Endometrium (tissue), 2 donors: ENCODE measurements around the gene ADARB1.

Experiments
- FAIRE-seq: peaks from 2 replicates; lab custom pipeline; 2012; peaks lifted over from hg19 to GRCh38; lab: Jason Lieb, UNC
- donor health status: control.
- donor health status: control.

Gene ADARB1

DNA sequence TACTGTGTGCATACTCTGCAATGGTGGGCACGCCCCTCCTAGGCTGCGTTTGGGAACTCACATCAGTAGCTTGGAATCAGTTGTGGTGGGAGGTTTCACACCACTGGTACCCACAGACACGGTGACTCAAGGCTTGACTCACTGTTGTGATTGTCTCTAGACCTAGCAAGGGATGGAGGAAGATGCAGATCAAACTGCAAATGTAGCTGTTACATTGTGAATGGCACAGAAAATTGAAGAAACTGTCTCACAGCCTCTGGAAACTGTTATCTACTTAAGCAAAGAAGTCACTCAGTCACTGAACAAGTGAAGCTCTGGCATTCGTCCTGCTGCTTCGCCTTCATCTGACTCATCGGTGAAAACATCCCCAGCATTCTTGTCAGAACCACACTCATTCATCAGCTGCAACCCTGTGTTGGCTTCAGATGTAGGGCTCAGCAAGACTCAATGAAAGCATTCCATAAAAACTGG, 153.8 kb downstream of the ADARB1 start:
- no peak for FAIRE-seq

DNA sequence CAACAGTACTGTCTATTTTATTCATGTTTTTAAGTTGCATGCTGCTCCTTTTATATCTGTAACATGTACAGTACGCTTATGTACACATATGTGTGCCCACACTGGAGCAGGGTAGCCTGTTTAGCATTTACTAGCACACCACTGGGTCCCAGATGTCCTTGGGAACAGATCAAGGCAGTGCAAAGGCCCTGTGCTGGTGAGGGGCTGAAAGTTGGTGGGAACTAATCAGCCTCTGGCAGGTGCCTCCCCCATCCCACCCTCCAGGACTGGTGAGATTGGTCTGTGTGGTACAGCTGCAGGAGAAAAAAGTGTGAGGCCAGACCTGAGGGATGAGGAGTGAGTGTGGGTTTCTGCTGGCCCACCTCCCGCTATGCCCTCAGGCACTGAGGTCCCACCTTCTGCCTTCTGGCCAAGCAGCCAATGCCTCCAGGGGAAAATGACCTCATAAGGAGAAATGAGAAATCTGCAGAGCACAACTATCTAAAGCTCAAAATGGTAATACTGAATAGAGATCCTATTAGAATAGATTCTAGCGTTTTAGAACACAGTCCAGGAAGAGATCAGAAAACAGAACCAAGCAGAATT, 154.4 kb downstream of the ADARB1 start:
- FAIRE-seq: no peak

DNA sequence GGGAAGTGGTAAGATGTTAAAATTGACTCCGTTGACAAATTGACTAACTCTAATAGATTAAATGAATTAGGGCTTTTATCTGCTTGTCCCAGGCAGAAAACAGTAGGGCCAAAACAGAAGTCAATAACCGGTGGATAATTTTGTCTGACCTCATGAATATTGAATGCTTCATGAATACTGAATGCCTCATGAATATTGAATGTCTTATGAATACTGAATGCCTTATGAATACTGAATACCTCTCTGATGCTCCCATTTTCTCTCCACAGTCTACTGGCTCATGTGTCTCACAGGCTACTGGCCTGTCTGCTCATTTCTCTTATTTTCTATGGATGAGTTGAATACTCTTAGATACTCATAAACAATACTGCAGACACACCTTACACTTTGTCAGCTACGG, 157.3 kb downstream of the ADARB1 start:
- FAIRE-seq: no peak

DNA sequence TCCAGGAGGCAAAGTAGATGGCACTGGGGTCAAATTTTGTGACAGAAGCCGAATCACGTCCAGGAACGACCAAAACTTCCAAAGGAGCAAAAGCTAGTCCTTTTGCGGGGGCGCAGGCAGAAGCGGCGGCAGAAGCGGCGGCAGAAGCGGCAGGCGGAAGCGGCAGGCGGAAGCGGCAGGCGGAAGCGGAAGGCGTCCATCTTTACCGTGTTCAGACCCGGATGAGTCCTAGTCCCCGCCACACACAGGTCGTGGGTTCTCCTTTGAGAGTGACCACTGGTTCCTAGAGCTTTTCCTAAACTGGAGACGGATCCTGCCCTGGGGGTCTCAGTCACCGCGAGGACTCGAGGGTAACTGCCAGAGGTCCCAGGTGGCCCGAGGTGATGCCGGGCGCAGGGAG, 159.7 kb downstream of the ADARB1 start:
- no peak for FAIRE-seq

DNA sequence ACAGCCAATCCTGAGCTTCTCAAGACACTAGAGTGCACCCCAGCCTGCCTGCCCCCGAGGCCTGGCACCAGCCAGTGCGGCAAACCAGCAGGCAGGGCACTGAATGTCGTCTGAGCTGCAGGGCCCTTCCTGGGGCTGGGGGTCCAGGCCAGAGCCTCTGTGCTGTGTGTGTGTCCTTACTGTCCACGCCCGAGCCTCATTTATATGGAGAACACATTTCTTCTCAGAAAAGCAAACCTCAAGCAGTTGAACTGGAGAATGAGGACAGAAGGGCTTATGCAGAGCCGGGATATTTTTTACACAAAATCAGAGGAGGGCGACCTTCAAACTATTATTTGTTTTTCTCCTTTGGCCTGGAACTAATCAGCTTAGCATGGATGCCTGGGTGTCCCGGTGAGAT, 160.6 kb downstream of the ADARB1 start:
- FAIRE-seq: no peak

DNA sequence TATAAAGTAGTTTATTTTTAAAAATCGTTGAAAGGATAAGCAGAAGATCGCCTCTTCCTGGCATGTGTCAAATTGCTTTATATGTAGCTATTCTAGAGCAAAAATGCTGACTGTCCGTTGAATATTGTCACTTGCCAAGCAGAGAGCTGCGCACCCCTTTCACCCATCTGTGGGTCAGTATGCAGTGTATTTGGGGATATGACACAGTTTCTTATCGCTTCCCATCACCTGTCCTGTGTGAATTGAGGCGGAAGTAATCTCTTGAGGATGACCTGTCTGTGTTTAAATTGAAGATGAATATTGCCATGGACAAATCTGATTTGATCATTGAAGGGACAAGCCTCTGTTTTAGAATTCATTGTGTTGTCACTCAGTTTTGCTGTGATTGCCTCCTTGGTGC, 161.1 kb downstream of the ADARB1 start:
- no peak for FAIRE-seq

DNA sequence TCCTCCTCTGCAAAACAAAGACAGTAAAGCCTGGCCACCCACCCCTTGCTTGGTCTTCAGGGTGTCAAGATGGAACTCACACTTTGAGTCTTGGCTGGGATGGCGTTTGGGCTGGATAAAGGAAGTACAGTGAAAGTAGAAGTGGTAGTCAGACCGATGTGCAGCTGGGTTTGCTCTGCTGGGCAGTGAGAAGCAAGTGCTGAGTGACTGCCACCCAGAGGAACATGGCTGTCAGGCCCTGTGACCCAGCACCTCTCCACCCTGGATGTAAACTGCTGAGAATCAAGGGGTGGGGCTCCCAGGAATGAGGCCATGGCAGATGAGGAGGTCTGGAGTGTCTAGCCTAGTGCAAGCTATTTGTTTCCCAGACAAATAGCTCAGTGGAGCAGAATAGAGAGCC, 162.1 kb downstream of the ADARB1 start:
- no peak for FAIRE-seq

DNA sequence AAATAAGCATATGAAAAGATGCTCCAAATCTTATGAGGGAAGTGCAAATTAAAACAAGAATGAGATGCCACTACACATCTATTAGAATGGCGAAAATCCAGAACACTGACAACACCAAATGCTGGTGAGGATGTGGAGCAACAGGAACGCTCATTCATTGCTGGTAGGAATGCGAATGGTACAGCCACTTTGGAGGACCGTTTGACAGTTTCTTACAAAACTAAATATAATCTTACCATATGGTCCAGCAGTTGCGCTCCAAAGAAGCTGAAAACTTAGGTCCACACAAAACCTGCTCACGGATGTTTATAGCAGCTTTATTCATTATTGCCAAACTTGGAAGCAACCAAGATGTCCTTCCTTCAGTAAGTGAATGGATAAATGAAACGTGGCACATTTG, 163.0 kb downstream of the ADARB1 start:
- no peak for FAIRE-seq

- no peak for FAIRE-seq
These were observed 167.0 kb downstream of the ADARB1 start for GRCh38 chr21:45241357-45241756.

DNA sequence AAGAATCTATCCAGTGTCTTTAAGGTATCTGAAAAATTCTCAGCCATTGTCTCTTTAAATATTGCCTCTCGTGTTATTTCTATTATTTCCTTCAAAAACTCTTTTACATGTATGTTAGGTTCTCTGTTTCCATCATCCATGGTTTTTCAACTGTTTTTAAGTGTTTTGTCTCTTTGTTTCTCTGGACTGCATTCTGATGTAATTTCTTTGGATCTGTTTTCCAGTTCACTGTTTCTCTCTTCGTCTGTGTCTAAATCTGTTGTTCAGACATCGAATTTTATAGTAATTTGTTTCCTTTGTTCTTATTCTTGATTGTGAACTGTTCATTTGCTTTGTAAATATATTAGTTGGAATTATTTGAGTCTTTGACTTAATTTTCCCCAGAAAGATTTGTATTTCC, 169.2 kb downstream of the ADARB1 start:
- FAIRE-seq: no peak

DNA sequence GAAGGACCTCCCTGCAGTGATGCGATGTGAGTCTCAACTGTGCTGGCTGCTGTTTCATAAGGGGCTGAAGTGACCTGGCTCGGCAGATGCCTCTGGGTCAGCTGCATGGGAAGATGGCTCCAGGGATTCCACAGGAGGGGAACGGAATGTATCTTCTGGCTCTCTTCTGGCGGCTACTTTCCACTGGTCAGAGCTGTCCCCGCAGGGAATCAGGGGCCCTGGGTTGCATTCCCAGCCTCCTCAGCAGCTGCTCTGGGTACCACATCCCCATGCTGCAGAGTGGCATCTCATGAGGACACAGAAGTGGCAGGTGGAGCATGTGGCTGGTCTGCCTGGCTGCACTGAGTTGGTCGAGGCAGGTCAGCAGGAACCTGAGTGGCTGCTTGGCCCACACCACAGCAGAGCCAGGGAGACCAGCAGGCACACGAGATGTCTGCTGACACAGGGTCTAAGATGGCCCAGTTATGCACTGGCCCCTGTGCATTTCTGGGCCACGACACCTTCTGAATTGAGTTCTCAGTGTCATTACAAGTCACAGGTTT, 170.5 kb downstream of the ADARB1 start:
- no peak for FAIRE-seq

GRCh38 chr21:45246386-45247320, 172.3 kb downstream of the ADARB1 start:
- no peak for FAIRE-seq

GRCh38 chr21:45248301-45248892, 174.0 kb downstream of the ADARB1 start:
- FAIRE-seq: no peak

GRCh38 chr21:45248893-45249381, 174.6 kb downstream of the ADARB1 start:
- no peak for FAIRE-seq

DNA sequence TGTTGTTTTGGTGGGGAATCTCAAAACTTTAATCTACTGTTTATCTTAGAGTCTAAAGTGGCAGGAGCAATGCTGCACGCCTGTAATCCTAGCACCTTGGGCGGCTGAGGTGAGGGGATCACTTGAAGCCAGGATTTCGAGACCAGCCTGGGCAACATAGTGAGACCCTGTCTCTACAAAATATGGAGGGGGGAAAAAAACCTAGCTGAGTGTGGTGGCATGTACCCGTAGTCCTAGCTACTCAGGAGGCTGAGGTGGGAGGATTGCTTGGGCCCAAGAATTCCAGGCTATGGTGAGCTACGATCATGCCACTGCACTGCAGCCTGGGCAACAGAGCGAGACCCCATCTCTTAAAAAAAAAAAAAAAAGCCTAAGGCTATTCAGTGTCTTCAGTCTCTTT, 175.2 kb downstream of the ADARB1 start:
- no peak for FAIRE-seq

GRCh38 chr21:45250272-45250671, 175.9 kb downstream of the ADARB1 start:
- FAIRE-seq: no peak

DNA sequence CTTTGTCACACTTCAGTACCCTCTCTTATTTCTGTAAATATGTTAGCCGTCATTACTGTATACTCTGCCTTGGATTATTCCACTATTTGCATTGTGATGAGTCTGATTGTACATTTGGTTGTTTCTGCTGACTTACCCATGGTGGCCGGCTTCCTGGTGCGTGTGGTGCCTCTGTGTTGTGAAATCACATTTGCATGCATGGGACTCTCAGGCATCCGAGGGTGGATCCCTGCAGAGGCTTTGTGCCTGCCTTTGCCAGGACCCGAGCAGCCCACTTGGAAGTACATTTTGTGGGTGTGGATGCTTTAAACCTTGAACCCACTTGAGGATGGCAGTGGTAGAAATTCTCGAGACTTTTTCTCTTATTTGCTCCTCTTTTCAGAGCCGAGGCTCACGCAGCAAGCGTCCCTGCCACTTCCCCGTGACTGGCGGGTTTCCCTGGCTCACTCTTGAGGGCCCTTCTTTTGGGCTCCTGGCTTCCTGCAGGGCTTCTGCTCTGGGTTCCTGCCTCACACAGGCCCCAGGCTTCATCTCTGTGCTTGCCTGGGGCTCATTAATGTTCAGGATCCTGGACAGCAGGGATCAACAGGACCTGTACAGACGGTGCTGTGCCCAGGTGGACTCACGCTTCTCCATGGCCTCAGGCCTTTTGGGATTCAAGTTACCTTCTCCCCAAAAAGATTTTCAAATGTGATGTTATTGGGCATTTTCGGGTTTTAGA, 176.7 kb downstream of the ADARB1 start:
- FAIRE-seq: no peak

- FAIRE-seq: no peak
These were observed 177.5 kb downstream of the ADARB1 start for GRCh38 chr21:45251635-45252447.

- no peak for FAIRE-seq
These were observed 178.1 kb downstream of the ADARB1 start for GRCh38 chr21:45252448-45252925.

DNA sequence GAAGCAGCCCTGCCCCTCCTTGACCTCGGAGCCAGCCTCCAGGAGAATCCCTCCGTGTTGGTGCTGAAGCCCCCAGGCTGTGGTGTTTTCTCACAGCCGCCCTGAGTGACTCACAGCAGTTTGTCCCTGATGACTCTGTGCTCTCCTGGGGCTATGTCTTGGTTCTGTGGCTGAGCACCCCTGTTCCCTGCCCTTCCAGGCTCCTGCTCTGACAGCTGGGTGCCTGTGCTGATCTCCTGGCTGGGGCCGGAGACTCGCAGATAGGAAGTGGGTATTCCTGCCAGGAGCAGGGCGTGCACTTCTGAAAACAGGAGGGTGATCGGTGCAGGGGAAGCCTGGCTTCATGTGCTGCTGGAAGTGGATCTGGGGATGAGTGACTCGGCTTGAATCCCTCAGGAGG, 178.8 kb downstream of the ADARB1 start:
- FAIRE-seq: no peak
